BLaER1 (cell line): ENCODE data around the gene TADA2A.
"Not testable (repeated sequence)": the region's sequence is repeated elsewhere in the genome, so short reads cannot be mapped to it uniquely, and the experiment has no call there.

Experiments
- H3K27ac ChIP-seq: shearing (Covaris generic); formaldehyde crosslinking; 2 replicates; pipeline ENCODE4 v1.8.1; 2022
- H3K27me3 ChIP-seq: shearing (Covaris generic); formaldehyde crosslinking; 2 replicates; pipeline ENCODE4 v1.8.1; 2022
- H3K36me3 ChIP-seq: shearing (Covaris generic); formaldehyde crosslinking; 2 replicates; pipeline ENCODE4 v1.8.1; 2022
- H3K4me1 ChIP-seq: shearing (Covaris generic); formaldehyde crosslinking; 2 replicates; pipeline ENCODE4 v1.8.1; 2022
- H3K4me2 ChIP-seq: shearing (Covaris generic); formaldehyde crosslinking; 2 replicates; pipeline ENCODE4 v1.8.1; 2022
- H3K4me3 ChIP-seq: shearing (Covaris generic); formaldehyde crosslinking; 2 replicates; pipeline ENCODE4 v1.8.1; 2022
- H3K9ac ChIP-seq: shearing (Covaris generic); formaldehyde crosslinking; 2 replicates; pipeline ENCODE4 v1.8.1; 2022
- H3K9me3 ChIP-seq: shearing (Covaris generic); formaldehyde crosslinking; 2 replicates; pipeline ENCODE4 v1.8.1; 2022
- H4K20me1 ChIP-seq: shearing (Covaris generic); formaldehyde crosslinking; 2 replicates; pipeline ENCODE4 v1.8.1; 2022
- Cebpa-rat ChIP-seq: shearing (Covaris generic); IDR thresholded peaks from 2 replicates; pipeline ENCODE4 v1.8.1; 2022

Gene TADA2A

GRCh38 chr17:37425268-37425667, 18.6 kb downstream of the TADA2A start:
- no peak overlapping the region for H3K4me3 ChIP-seq
- H3K4me1 ChIP-seq: no peaks in the 10 kb centered on the region
- peaks cover 17% of the 10 kb centered on the region for H4K20me1 ChIP-seq
- H3K27ac ChIP-seq: no peak overlapping the region
- no peak overlapping the region for H3K9ac ChIP-seq
- H3K4me2 ChIP-seq: no peak overlapping the region
- H3K36me3 ChIP-seq: peaks cover 97% of the 10 kb centered on the region
- TF ChIP-seq Cebpa-rat: no peak
- no peaks in the 10 kb centered on the region for H3K27me3 ChIP-seq
- no peaks in the 10 kb centered on the region for H3K9me3 ChIP-seq

- peaks cover 14% of the 10 kb centered on the region; the same call in 1 of the 2 replicates for H4K20me1 ChIP-seq
- H3K4me3 ChIP-seq: no peak overlapping the region
- no peaks in the 10 kb centered on the region for H3K4me1 ChIP-seq
- TF ChIP-seq Cebpa-rat: no peak
- no peaks in the 10 kb centered on the region for H3K9me3 ChIP-seq
- H3K27me3 ChIP-seq: no peaks in the 10 kb centered on the region
- no peak overlapping the region for H3K27ac ChIP-seq
- H3K36me3 ChIP-seq: peaks cover 92% of the 10 kb centered on the region
- no peak overlapping the region for H3K9ac ChIP-seq
- no peak overlapping the region for H3K4me2 ChIP-seq
Measured at GRCh38 chr17:37429039-37429438, 22.4 kb downstream of the TADA2A start.

GRCh38 chr17:37429453-37429852, 22.8 kb downstream of the TADA2A start:
- Histone ChIP-seq H3K36me3 (peaks cover 91% of the 10 kb centered on the region), H3K9me3 (no peaks in the 10 kb centered on the region), H3K27ac (no peak overlapping the region), H3K9ac (no peak overlapping the region), H3K4me1 (no peaks in the 10 kb centered on the region), H3K4me2 (no peak overlapping the region), H4K20me1 (peaks cover 14% of the 10 kb centered on the region; the same call in 1 of the 2 replicates), H3K27me3 (no peaks in the 10 kb centered on the region), H3K4me3 (no peak overlapping the region)
- no peak for TF ChIP-seq Cebpa-rat

DNA sequence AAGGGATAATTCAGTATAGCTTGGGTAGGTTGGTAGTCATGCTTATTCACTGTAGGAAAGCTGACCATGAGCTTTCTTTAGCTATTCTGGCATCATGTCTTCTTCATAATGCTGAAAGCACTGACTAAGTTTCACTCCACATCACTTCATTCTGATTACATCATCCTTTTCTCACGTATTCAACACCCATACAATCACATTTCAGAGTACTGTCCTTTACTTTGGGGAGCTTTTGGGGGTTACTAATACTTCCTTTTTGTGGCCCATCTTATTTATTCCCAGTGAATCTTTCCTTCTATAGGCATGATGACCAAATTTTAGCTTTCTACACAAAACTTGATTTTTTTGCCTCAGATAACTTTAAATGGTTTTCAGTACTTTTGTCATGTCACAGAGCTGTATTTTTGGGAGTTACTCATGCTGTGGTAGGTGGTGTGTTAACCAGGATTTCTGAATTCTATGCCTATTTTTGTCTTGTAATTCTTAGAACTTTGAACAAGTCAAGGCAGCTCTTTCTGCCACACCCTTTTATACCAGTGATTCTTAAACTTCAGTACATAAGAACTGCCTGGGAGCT, 23.5 kb downstream of the TADA2A start:
- TF ChIP-seq Cebpa-rat: no peak
- H3K4me2 ChIP-seq: no peak overlapping the region
- H3K4me3 ChIP-seq: no peak overlapping the region
- no peaks in the 10 kb centered on the region for H3K27me3 ChIP-seq
- no peak overlapping the region for H3K9ac ChIP-seq
- peaks cover 14% of the 10 kb centered on the region; the same call in 1 of the 2 replicates for H4K20me1 ChIP-seq
- H3K4me1 ChIP-seq: no peaks in the 10 kb centered on the region
- H3K9me3 ChIP-seq: no peaks in the 10 kb centered on the region
- peaks cover 91% of the 10 kb centered on the region for H3K36me3 ChIP-seq
- H3K27ac ChIP-seq: no peak overlapping the region

DNA sequence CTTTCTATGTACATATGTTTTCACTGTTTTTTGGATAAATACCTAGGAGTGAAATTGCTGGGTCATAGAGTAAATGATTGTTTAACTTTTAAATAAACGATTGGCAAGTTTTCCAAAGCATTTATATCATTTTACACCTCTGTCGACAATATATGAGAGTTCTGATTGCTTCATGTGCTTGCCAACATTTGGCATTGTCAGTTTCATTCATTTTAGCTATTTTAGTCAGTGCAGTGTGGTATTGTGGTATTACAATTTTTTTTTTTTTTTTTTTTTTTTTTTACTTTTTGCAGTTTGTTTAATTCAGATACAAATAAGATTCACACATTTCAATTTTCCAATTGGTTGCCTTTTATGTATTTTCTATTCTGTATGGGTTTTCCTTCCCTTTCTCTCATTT, 26.0 kb downstream of the TADA2A start:
- no peak for TF ChIP-seq Cebpa-rat
- Histone ChIP-seq H4K20me1 (peaks cover 14% of the 10 kb centered on the region; the same call in 1 of the 2 replicates), H3K27ac (no peak overlapping the region), H3K27me3 (no peaks in the 10 kb centered on the region), H3K4me2 (no peak overlapping the region), H3K9ac (no peak overlapping the region), H3K4me1 (no peaks in the 10 kb centered on the region), H3K4me3 (no peak overlapping the region), H3K36me3 (peaks cover 89% of the 10 kb centered on the region), H3K9me3 (no peaks in the 10 kb centered on the region)

DNA sequence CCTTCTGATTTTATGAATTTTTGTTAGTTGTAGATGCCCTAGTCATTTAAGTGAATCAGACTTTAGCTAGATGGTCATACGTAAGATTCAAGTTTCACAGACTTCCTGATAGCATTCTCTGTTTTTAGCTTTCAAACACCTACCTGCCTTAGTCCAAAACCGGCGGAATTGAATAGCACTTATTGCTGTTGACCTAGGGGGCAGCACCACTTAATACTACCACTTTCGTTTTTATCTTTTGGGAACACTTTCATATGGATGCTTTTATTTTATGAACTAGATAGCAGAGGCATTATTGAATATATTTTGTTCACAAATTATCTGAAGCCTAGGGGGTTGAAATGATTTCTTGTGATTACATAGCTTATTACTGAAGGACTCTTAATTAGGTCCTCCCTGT, 31.5 kb downstream of the TADA2A start:
- H3K36me3 ChIP-seq: peaks cover 93% of the 10 kb centered on the region
- H3K9ac ChIP-seq: no peak overlapping the region
- peaks cover 8% of the 10 kb centered on the region; the same call in 1 of the 2 replicates for H4K20me1 ChIP-seq
- H3K4me2 ChIP-seq: no peak overlapping the region
- TF ChIP-seq Cebpa-rat: no peak
- H3K4me3 ChIP-seq: no peak overlapping the region
- peaks cover 13% of the 10 kb centered on the region; the same call in 1 of the 2 replicates for H3K4me1 ChIP-seq
- H3K9me3 ChIP-seq: no peaks in the 10 kb centered on the region
- no peaks in the 10 kb centered on the region for H3K27me3 ChIP-seq
- no peak overlapping the region for H3K27ac ChIP-seq

DNA sequence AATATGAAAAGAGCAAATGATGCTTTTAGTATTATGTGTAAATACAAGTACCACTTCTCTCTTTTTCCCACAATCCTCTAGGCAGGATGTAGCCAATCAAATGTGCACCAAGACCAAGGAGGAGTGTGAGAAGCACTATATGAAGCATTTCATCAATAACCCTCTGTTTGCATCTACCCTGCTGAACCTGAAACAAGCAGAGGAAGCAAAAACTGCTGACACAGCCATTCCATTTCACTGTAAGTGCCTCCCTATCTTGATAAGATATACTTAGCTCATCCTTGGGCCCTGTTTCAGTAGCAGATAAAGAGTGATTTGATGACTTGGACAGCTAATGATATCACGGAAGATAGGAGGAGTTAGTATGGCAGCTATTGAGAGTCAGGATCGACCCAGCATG, 33.7 kb downstream of the TADA2A start:
- no peaks in the 10 kb centered on the region for H3K27me3 ChIP-seq
- no peak overlapping the region for H3K4me2 ChIP-seq
- peaks cover 8% of the 10 kb centered on the region; the same call in 1 of the 2 replicates for H4K20me1 ChIP-seq
- no peak overlapping the region for H3K27ac ChIP-seq
- no peak overlapping the region for H3K4me3 ChIP-seq
- peaks cover 94% of the 10 kb centered on the region for H3K36me3 ChIP-seq
- peaks cover 13% of the 10 kb centered on the region; the same call in 1 of the 2 replicates for H3K4me1 ChIP-seq
- H3K9ac ChIP-seq: no peak overlapping the region
- no peaks in the 10 kb centered on the region for H3K9me3 ChIP-seq
- TF ChIP-seq Cebpa-rat: no peak

- not testable (repeated sequence) for H3K9me3 ChIP-seq, H3K9ac ChIP-seq, H4K20me1 ChIP-seq, H3K27ac ChIP-seq, H3K4me3 ChIP-seq, H3K27me3 ChIP-seq
- Histone ChIP-seq H3K4me2 (peak overlapping the region; percentile 20; the same call in 1 of the 2 replicates), H3K4me1 (peaks cover 13% of the 10 kb centered on the region; the same call in 1 of the 2 replicates), H3K36me3 (peaks cover 92% of the 10 kb centered on the region)
Measured at GRCh38 chr17:37441369-37442014, 34.8 kb downstream of the TADA2A start.

GRCh38 chr17:37446027-37446426, 39.3 kb downstream of the TADA2A start:
- no peak overlapping the region for H3K4me2 ChIP-seq
- H3K27ac ChIP-seq: no peak overlapping the region
- TF ChIP-seq Cebpa-rat: no peak

DNA sequence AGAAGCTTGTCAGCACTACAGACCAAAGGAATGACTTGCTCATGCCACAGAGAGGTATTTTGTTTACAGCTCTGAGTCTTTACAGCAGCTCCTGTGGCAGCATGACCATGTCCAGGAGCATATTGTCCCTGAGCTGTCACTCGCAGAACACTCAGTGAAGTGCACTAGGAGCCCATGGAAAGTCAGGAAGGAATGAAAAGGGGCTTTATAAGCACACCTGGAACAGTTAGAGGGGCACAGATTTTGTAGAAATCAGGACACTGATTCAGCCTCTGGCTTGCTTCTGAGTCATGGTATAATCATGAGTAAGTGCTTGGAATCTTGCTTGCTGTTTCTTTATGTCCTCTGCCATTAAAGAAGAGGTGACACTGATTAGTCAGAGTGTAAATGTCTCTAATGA, 41.0 kb downstream of the TADA2A start:
- Histone ChIP-seq H3K4me3 (no peak overlapping the region), H3K4me2 (no peak overlapping the region), H3K9me3 (no peaks in the 10 kb centered on the region), H3K9ac (no peak overlapping the region), H3K27ac (no peak overlapping the region), H3K4me1 (no peaks in the 10 kb centered on the region), H3K36me3 (peaks cover 94% of the 10 kb centered on the region), H4K20me1 (no peaks in the 10 kb centered on the region), H3K27me3 (no peaks in the 10 kb centered on the region)
- no peak for TF ChIP-seq Cebpa-rat

More at GRCh38 chr17:37446027-37446426, 39.3 kb downstream of the TADA2A start:
- H3K4me3 ChIP-seq: no peak overlapping the region
- H3K4me1 ChIP-seq: peaks cover 8% of the 10 kb centered on the region; the same call in 1 of the 2 replicates
- H3K27me3 ChIP-seq: no peaks in the 10 kb centered on the region
- H3K9ac ChIP-seq: no peak overlapping the region
- H4K20me1 ChIP-seq: peaks cover 8% of the 10 kb centered on the region; the same call in 1 of the 2 replicates
- H3K9me3 ChIP-seq: no peaks in the 10 kb centered on the region
- peaks cover 93% of the 10 kb centered on the region for H3K36me3 ChIP-seq
